Measurements from ENCODE around the gene KCNH2.
"Not testable (repeated sequence)": the region's sequence is repeated elsewhere in the genome, so short reads cannot be mapped to it uniquely, and the experiment has no call there.

- not testable (repeated sequence) for TF ChIP-seq YY1 (IDR thresholded peaks at IDR 0.05; ENCODE audit: insufficient read depth, insufficient replicate concordance, low read depth, low read length); PCBP1 (IDR thresholded peaks at IDR 0.05; ENCODE audit: borderline replicate concordance, low read depth, low read length); ZBTB3 (CRISPR knock-in tag; IDR thresholded peaks at IDR 0.05; ENCODE audit: borderline replicate concordance, low read depth)
Observed at GRCh38 chr7:151026771-151027727, 48.9 kb upstream of the KCNH2 start.

All from HepG2 (cell line).